Fibroblast of peridontal ligament (primary cell): ENCODE data around the gene DAND5.
"Not testable (repeated sequence)": the region's sequence is repeated elsewhere in the genome, so short reads cannot be mapped to it uniquely, and the experiment has no call there.

Experiments used
- DNase-seq: peaks from one replicate; pipeline ENCODE4 v3.0.0-alpha.2; 2010; ENCODE audit errors: extremely low read depth

DAND5 gene

DNA sequence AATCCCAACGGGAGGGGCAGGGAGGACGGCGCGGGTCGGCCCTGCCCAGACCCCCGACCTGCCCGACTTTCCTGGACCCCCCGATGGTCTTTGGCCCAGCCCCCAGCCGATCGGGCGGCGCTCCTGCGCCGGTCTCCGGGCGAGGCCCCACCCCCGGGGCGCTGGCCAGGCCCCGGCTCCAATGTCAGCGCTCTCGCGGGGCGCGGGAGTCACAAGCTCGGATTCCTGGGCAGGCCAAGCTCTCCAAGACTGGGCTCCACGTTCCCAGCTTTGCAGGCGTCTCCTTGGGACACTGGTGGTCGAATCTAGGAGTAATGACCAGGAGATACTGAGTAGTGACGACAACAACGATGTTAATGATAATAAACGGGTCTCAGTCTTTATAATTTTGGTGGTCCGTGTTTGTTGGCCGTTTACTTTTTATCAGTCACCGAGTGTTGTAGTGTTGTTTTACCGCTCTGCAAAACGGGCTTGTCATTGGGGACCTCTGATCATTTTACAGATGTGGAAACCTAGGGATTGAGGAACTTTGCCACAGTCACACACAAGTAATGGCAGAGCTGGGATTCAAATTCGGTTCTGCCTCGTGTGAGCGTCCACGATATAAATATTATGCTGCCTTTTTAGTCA, 23.2 kb upstream of the DAND5 start:
- peak; percentile 79 for DNase-seq

GRCh38 chr19:12946731-12947496, 22.5 kb upstream of the DAND5 start:
- no peak for DNase-seq

GRCh38 chr19:12947702-12948611, 21.4 kb upstream of the DAND5 start:
- no peak for DNase-seq

DNA sequence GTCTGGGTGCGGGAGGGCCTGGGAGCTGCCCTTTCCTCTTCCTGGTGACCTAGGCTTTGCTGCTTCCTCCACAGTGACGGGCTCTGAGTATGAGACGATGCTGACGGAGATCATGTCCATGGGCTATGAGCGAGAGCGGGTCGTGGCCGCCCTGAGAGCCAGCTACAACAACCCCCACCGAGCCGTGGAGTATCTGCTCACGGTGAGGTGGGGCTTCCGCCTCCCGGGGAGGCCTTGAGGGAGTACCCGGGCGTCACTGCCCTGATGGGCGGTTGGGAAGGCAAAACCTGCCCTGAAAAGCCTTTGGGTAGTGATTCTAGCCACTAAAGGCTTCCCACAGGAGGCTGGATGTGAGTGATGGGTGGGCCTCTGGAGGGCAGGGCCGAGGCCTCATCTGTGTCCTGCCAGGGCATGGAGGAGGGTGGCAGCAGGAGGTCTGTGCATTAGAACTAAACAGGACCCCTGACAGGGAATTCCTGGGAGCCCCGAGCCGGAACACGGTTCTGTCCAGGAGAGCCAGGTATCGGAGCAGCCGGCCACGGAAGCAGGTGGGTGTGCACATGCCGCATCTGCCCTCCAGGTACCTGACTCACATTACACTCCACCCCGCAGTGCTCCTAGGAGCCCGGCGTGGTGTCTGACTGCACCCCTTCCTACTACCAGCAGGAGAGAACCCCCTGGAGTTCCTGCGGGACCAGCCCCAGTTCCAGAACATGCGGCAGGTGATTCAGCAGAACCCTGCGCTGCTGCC, 20.6 kb upstream of the DAND5 start:
- DNase-seq, result no peak

- DNase-seq, result no peak
These were observed 19.8 kb upstream of the DAND5 start for GRCh38 chr19:12949363-12950283.

DNA sequence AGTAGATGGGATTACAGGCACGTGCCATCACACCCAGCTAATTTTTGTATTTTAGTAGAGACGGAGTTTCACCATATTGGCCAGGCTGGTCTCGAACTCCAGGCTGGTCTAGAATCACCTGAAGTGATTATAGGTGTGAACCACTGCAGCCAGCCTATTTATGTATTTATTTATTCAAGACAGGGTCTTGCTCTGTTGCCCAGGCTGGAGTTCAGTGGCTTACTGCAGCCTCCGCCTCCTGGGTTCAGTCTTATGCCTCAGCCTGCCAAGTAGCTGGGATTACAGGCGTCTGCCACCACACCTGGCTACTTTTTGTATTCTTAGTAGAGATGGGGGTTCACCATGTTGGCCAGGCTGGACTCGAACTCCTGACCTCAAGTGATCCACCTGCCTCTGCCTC, 17.3 kb upstream of the DAND5 start:
- not testable (repeated sequence) for DNase-seq

DNA sequence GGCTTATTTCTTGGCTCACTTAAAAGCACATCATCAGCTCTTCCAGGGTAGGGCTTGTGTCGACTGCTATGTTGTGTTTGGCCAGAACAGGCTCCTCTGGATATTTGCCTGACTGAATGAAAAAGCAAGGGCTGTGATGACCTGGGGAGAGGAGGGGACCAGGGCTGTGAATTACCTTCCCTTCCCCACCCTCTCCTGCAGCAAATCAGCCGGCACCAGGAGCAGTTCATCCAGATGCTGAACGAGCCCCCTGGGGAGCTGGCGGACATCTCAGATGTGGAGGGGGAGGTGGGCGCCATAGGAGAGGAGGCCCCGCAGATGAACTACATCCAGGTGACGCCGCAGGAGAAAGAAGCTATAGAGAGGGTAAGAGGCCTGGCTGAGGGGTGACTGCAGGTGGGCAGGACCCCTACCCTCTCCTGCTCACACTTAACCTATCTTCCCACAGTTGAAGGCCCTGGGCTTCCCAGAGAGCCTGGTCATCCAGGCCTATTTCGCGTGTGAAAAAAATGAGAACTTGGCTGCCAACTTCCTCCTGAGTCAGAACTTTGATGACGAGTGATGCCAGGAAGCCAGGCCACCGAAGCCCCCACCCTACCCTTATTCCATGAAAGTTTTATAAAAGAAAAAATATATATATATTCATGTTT, 16.8 kb upstream of the DAND5 start:
- peak; percentile 87 for DNase-seq

GRCh38 chr19:12953138-12953798, 16.1 kb upstream of the DAND5 start:
- no peak for DNase-seq

GRCh38 chr19:12953799-12954611, 15.4 kb upstream of the DAND5 start:
- DNase-seq, result no peak

- no peak for DNase-seq
These were observed 14.8 kb upstream of the DAND5 start for GRCh38 chr19:12954612-12954962.

GRCh38 chr19:12955575-12955974, 13.8 kb upstream of the DAND5 start:
- not testable (repeated sequence) for DNase-seq

DNA sequence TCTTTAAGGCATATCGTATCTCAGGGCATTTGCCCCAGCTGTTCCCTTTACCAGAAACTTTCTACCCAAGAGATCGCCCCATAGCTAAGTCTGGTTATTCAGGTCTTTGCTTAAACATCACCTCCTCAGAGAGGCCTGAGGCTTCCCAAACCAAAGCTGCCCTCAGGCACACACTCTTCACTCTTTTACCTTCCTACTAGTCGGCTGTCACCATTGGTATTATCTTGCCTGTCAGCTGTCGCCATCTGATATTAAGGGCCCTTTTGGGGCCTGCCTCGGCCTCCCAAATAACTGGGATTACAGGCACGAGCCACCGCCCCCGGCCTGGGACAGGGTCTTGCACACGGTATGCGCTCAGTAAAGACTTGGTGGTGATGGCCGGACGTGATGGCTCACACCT, 13.4 kb upstream of the DAND5 start:
- DNase-seq, result no peak

GRCh38 chr19:12956446-12957388, 12.7 kb upstream of the DAND5 start, which contains the start of gene GADD45GIP1:
Gene GADD45GIP1 (minus strand): TSS chr19:12957223. CDS start chr19:12957212, 11 bp downstream.
- DNase-seq, result peak; percentile 67

- not testable (repeated sequence) for DNase-seq
These were observed 11.9 kb upstream of the DAND5 start for GRCh38 chr19:12957389-12957952.

DNA sequence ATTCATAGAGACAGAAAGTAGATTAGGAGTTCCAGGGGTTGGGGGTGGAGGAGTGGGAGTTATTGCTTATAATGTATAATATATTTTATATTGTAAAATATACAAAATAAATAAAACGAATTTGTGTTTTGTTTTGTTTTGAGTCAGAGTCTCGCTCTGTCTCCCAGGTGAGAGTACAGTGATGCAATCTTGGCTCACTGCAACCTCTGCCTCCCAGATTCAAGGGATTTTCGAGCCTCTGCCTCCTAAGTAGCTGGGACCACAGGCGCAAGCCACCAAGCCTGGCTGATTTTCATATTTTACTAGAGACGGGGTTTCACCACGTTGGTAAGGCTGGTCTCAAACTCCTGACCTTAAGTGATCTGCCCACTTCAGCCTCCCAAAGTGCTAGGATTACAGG, 9.9 kb upstream of the DAND5 start:
- DNase-seq, result no peak

DNA sequence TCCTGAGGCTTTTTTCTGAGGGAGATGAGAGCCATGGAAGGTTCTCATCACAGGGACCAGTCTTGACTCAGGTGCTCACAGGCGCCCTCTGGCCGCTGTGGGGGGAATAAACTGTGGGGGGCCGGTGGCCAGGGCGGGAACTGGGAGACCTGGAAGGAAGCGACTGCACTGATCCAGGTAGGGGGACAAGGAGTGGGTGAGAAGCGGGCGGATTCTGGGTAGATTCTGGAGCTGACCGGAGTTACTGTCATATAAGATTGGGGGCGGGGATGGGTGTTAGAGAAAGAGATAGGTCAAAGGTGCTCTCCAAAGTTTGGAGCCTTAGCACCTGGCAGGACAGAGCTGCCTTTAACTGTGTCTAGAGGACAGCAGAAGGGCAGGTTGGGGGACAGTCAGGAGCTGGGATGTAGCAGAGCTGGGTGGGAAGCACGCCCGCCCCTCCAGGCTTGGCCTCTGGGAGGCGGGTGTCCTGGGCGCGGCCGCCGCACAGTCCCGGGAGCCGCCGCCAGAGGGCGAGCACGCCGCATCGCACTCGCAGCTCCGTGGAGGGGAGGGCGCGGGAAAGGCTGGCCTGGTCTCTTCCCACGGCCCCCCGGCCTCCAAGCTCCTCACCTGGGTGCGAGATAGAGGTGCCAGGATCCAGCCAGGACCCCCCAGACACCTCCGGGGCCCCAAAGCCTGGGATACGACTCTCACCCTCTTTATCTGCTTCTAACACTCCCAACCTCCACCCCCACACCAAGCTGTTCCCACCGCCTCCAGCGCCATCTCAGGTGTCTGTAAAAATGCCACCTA, 4.2 kb upstream of the DAND5 start:
- DNase-seq, result peak; percentile 58
